Loucy (cell line): ENCODE data around the gene TIMM23.

Source experiments
- H2AFZ ChIP-seq: fragments of 200-600 bp; sonication (generic); 2 replicates; pipeline ENCODE4 v1.6.0; 2016; ENCODE audit warnings: antibody characterized with exemption, mild to moderate bottlenecking, low read length, moderate library complexity
- H3F3A ChIP-seq: fragments of 200-600 bp; 2 replicates; pipeline ENCODE4 v1.6.0; 2016; ENCODE audit warnings: antibody characterized with exemption, low read depth, mild to moderate bottlenecking
- H3K27me3 ChIP-seq: fragments of 200-600 bp; sonication (generic); 2 replicates; pipeline ENCODE4 v1.6.1; 2014; ENCODE audit warnings: low read length, mild to moderate bottlenecking; ENCODE audit not compliant: insufficient read depth, poor library complexity, severe bottlenecking
- H3K36me3 ChIP-seq: fragments of 200-600 bp; sonication (generic); 2 replicates; pipeline ENCODE4 v1.6.1; 2016; ENCODE audit warnings: low read length; ENCODE audit not compliant: insufficient read depth
- H3K4me1 ChIP-seq: fragments of 200-600 bp; sonication (generic); 2 replicates; pipeline ENCODE4 v1.5.1; 2014; ENCODE audit warnings: low read length, mild to moderate bottlenecking; ENCODE audit not compliant: insufficient read depth, poor library complexity, severe bottlenecking
- H3K4me2 ChIP-seq: fragments of 200-600 bp; sonication (generic); 2 replicates; pipeline ENCODE4 v1.6.0; 2014; ENCODE audit warnings: antibody characterized with exemption, low read length, low read depth, mild to moderate bottlenecking; ENCODE audit not compliant: poor library complexity, severe bottlenecking
- H3K4me3 ChIP-seq: fragments of 200-600 bp; sonication (generic); 2 replicates; pipeline ENCODE4 v1.5.1; 2014; ENCODE audit warnings: low read length, mild to moderate bottlenecking, mixed read lengths; ENCODE audit not compliant: poor library complexity, severe bottlenecking
- H3K79me2 ChIP-seq: fragments of 200-600 bp; sonication (generic); 2 replicates; pipeline ENCODE4 v1.6.1; 2014; ENCODE audit warnings: low read length; ENCODE audit not compliant: insufficient read depth
- H3K9ac ChIP-seq: fragments of 200-600 bp; sonication (generic); 2 replicates; pipeline ENCODE4 v1.6.0; 2014; ENCODE audit warnings: mild to moderate bottlenecking, low read depth, low read length, moderate library complexity; ENCODE audit not compliant: poor library complexity, severe bottlenecking
- H3K9me2 ChIP-seq: fragments of 200-600 bp; sonication (generic); replicated peaks from 2 replicates; pipeline ENCODE4 v1.6.1; 2016; ENCODE audit warnings: low read depth, low read length, mixed read lengths
- H3K9me3 ChIP-seq: fragments of 200-600 bp; sonication (generic); 2 replicates; pipeline ENCODE4 v1.6.1; 2014; ENCODE audit warnings: mild to moderate bottlenecking, antibody characterized with exemption, low read length, low read depth; ENCODE audit not compliant: insufficient read depth
- H4K20me1 ChIP-seq: fragments of 200-600 bp; sonication (generic); 2 replicates; pipeline ENCODE4 v1.6.0; 2014; ENCODE audit warnings: antibody characterized with exemption, low read length, mild to moderate bottlenecking; ENCODE audit not compliant: insufficient read depth, poor library complexity, severe bottlenecking
- CTCF ChIP-seq: fragments of 200-600 bp; sonication (generic); conservative IDR thresholded peaks from 2 replicates; pipeline ENCODE4 v1.5.1; 2014; ENCODE audit warnings: mild to moderate bottlenecking, antibody characterized with exemption, low read length
- EZH2phosphoT487 ChIP-seq: fragments of 200-600 bp; IDR thresholded peaks from 2 replicates; pipeline ENCODE4 v1.6.1; 2018; ENCODE audit warnings: antibody characterized with exemption, mild to moderate bottlenecking, moderate library complexity, borderline replicate concordance

The TIMM23 gene

GRCh38 chr10:46012746-46013145, 40.5 kb downstream of the TIMM23 start:
- no peaks in the 10 kb centered on the region for H3K9me2 ChIP-seq
- H3K9me3 ChIP-seq = no peaks in the 10 kb centered on the region
- H4K20me1 ChIP-seq = peaks cover 33% of the 10 kb centered on the region
- no peaks in the 10 kb centered on the region for H3K4me1 ChIP-seq
- H3K27me3 ChIP-seq = no peaks in the 10 kb centered on the region
- no peak overlapping the region for H2AFZ ChIP-seq
- H3K79me2 ChIP-seq = peaks cover 48% of the 10 kb centered on the region
- H3K36me3 ChIP-seq = peaks cover 92% of the 10 kb centered on the region
- H3K4me3 ChIP-seq = no peak overlapping the region
- 0 out of 2 replicates have a peak, but pooled peaks cover 4% of the 10 kb centered on the region for H3F3A ChIP-seq
- TF ChIP-seq CTCF (no peak), EZH2phosphoT487 (no peak)
- no peak overlapping the region for H3K9ac ChIP-seq
- no peak overlapping the region for H3K4me2 ChIP-seq

- TF ChIP-seq CTCF = no peak
- no peak for TF ChIP-seq EZH2phosphoT487
- no peak overlapping the region for H3K4me3 ChIP-seq
- no peak overlapping the region for H3K9ac ChIP-seq
- peaks cover 50% of the 10 kb centered on the region for H3K79me2 ChIP-seq
- 0 out of 2 replicates have a peak, but pooled peaks cover 4% of the 10 kb centered on the region for H3F3A ChIP-seq
- peaks cover 41% of the 10 kb centered on the region for H4K20me1 ChIP-seq
- no peaks in the 10 kb centered on the region for H3K9me2 ChIP-seq
- no peak overlapping the region for H3K4me2 ChIP-seq
- peaks cover 12% of the 10 kb centered on the region for H3K4me1 ChIP-seq
- H3K36me3 ChIP-seq = peaks cover 78% of the 10 kb centered on the region
- H2AFZ ChIP-seq = no peak overlapping the region
- no peaks in the 10 kb centered on the region for H3K27me3 ChIP-seq
- H3K9me3 ChIP-seq = no peaks in the 10 kb centered on the region
Measured at GRCh38 chr10:46014206-46014605, 41.9 kb downstream of the TIMM23 start.

GRCh38 chr10:46014683-46015405, 42.6 kb downstream of the TIMM23 start:
- Histone ChIP-seq H3K79me2 (peaks cover 57% of the 10 kb centered on the region), H3F3A (0 out of 2 replicates have a peak, but pooled peaks cover 4% of the 10 kb centered on the region), H3K9me2 (no peaks in the 10 kb centered on the region), H3K9ac (no peak overlapping the region), H3K4me1 (peaks cover 19% of the 10 kb centered on the region), H2AFZ (no peak overlapping the region), H3K4me2 (no peak overlapping the region), H3K4me3 (no peak overlapping the region), H4K20me1 (peaks cover 47% of the 10 kb centered on the region), H3K36me3 (peaks cover 71% of the 10 kb centered on the region), H3K27me3 (no peaks in the 10 kb centered on the region), H3K9me3 (no peaks in the 10 kb centered on the region)
- TF ChIP-seq CTCF (no peak), EZH2phosphoT487 (no peak)
